GM18505 (cell line): ENCODE data around the gene FGA.
"Not testable (repeated sequence)": the region's sequence is repeated elsewhere in the genome, so short reads cannot be mapped to it uniquely, and the experiment has no call there.

Source experiments
- ATAC-seq: cut with Tn5 transposase; IDR thresholded peaks from one replicate; pipeline ENCODE4 v1.9.1; 2021; ENCODE audit not compliant: unreplicated experiment
- POLR2A ChIP-seq: IDR thresholded peaks from 4 replicates; pipeline ENCODE4 v1.6.1; 2011; ENCODE audit warnings: borderline replicate concordance; ENCODE audit not compliant: insufficient read depth, insufficient read length; ENCODE audit errors: extremely low read depth

FGA gene

DNA sequence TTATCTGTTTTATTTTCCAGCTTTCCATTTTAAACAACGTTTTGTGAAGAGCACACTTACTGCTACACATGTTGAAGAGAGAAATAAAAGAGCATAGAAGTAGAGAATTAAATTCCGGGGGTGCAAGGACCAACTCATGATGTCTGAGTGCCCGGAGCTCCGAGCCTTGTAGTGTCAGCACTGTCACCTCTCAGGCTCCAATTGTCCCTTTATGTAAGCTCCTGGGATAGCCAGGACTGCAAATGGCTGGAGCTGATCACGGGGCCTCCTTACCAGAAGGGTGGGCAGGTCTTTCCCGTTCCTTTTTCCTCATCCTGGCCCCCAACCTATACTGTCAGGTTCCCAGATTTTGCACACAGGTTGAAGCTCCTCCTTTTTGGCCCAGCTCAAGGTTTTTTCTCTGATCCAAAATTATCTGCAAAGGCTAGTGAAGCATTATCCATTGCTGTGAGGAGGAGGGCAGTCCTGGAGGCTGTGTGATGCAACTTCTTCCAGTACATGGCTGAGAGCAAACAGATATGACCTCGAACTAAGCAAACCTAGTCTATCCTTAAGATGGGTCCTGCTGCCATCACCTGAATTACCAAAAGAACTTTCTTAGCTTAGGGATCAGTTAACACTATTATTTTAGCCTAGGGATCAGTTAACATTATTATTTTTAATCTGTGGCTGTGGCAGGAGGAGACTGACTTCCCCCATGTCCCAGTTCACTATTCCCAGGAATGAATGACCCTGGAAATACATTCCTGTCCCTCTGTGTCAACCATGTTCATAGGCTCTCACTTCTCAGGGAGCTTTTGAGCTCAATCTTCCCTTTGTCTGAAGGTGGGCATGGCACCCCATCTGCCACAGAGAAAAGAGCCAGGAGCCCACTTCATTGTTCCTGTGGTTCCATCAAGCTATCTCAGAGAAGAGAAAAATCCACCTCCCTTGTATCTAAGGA lies 22.2 kb upstream of the FGA start, which contains the start of gene FGG:
Gene FGG (minus strand): TSS at position 185 of the 943 bp plus-strand sequence. CDS start 47 bp downstream, at position 138.
- ATAC-seq = no peak
- no peak for TF ChIP-seq POLR2A

- no peak for ATAC-seq
- no peak for TF ChIP-seq POLR2A
These were observed 21.3 kb upstream of the FGA start for GRCh38 chr4:154611833-154612232.

DNA sequence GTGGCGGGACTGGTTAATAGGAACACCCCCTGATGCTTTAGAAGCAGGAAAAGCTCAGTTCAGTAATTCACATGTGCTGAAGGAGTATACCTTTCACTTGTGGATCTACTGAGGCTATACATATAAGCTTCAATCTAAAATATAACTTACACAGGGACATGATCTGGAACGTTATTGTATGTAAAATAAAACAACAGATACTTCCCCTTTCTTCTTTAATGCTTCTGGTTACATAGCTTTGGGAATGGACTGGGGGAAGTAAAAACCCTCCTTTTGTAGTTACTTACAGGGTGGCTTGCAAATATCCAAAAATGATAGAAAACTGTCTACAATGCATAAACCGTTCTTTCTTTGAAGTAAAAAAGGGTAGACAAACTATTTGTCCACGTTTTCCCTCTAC lies 20.0 kb upstream of the FGA start:
- ATAC-seq = no peak
- TF ChIP-seq POLR2A = no peak

DNA sequence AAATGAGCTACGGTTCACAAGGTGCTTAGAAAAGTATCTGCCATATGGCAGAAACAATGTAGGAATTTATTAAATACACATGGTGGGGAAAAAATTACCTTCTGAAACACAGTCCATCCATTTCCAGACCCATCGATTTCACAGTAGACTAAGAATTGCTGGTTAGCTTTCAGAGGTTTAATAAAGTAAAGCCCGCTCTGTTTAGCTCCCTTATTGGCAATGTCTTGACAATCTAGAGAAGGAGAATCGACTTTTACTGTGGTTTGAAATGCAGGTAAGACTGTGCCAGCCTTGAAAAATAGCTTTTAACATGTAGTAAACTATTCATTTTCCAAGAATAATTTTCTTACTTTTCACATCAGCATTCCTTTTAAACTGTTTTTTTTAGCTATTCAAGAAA lies 19.0 kb upstream of the FGA start:
- ATAC-seq = no peak
- no peak for TF ChIP-seq POLR2A

DNA sequence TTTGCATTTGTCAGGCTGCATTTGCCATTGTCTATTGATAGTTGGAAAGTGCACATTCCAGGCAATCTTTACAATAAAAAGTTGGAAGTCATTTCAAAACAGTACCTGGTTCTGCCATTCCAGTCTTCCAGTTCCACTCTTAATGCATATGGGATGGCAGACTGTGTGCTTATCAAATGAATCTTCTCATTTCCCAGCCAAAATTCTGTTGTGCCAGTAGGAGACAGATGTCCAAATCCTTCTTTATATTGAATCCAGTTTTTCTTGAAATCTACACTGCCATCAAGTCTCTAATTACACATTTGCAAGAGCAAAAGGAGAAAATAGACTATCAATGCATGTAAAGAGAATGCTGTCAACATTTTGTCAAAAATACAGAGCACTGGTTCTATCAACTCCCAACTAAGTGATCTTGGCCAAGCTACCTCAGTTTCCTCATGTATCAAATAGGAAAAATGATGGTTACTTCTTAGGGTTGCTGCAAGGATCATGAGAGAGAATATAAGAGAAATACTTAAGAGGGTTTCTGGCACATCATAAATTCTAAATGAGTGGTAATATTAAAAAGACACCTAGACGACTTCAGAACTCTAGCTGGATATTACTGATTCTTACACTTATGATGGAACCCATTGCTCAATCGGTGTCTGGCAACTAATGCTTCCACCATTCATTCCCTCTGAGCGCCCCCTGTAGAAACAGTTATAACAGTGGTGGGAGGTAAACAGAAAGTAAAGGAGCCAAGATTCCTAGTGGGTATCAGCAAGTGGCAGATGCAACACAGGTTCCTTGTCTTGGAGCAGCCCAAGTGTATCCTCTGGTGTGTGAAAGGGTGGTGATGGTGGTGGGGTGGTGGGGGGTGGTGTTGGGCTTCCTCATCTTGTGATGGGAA lies 18.1 kb upstream of the FGA start:
- no peak for ATAC-seq
- TF ChIP-seq POLR2A = no peak

DNA sequence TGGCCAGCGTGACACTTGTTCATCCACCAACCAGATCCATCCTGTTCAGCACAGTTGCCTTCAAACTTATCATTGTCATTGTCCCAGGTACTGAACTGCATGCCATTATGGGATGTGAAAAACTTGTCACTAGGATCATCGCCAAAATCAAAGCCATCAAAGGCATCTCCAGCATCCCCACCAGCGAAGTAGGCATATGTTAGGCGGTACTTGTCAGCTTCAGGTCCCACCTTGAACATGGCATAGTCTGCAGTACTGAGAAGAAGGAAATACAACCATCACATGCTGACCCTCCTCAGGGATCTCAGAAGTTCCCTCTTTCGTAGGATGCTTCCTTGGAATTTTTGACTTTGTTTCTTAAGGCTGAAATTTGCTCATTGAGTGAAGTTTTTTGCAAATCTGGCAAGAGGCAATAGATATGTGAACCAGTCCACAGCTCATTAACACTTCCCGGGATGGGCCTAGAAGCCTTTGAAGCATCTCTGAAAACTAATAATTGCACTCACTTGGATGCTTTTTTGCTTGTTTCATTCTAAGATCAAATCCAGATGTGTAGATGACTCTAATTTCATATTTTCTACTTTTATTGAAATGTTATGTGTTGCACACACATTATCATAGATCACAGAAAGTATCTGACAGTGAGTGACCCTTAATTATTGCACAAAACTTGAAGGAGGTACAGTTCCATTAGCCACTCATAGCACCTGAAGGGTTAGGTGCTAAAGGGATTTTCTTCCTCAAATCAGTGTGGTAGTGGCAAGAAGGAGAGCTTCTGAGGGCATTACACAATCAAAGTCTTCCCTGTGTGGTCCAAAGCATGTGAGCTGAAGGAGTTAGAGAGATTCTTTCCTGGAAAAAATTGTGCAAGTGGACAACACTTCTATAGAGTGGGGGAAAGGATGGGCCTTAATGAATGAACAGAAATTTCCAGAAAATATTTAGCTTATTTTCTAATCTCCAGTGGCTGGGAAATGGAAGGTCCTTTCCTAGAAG lies 16.5 kb upstream of the FGA start:
- no peak for ATAC-seq

DNA sequence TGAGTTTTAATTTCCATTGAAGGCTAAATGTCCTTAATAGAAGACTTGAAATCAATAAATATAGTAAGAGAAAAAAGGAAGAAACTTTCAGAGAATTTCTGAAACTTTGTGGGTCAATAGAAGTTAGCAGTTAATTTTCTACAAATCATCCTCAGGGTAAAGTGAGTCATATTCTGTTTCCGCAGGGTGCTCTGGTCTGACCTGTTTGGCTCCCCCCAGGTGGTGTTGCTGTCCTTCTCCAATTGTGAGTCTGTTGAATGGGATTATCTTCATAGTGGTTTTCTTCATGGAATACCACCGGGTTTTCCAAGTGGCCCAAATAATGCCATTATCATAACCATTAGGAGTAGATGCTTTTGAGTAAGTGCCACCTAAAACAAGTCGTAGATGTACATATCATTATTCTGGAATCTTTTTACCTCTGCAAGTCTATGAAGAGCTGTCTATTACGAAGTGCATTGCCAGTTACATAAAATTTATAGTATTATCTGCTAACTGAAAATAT lies 14.2 kb upstream of the FGA start:
- no peak for ATAC-seq
- no peak for TF ChIP-seq POLR2A

More for the DNA sequence above, 16.5 kb upstream of the FGA start:
- TF ChIP-seq POLR2A = no peak

- no peak for ATAC-seq
- TF ChIP-seq POLR2A = no peak
These were observed 12.7 kb upstream of the FGA start for GRCh38 chr4:154603033-154603943.

DNA sequence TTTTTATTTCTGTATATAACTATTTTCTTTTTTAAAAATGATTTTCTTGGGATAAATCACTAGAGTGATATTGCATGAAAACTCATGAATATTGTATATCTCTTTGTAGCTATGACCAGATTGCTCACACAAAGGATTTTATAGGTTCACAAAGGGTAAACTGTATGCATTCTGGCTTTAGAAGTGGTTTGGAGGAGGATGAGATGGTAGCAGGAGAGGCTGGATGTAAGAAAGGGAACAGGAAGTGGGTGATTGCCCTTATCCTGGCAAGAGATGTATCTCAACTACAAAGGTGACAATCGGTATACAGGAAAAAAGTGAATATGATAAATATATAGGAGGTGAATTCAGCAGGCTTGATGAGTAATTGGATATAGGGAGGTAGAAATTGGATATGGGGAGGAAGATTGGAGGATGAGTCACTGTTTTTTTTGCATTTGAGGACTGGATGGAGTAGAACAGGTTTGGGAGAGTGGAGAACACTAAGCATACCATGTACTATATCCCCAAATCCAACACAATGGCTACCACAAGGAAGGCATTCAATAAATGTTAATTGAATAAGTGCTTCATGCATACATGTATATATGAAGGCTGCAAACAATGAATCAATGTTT lies 12.0 kb upstream of the FGA start:
- no peak for TF ChIP-seq POLR2A
- no peak for ATAC-seq

DNA sequence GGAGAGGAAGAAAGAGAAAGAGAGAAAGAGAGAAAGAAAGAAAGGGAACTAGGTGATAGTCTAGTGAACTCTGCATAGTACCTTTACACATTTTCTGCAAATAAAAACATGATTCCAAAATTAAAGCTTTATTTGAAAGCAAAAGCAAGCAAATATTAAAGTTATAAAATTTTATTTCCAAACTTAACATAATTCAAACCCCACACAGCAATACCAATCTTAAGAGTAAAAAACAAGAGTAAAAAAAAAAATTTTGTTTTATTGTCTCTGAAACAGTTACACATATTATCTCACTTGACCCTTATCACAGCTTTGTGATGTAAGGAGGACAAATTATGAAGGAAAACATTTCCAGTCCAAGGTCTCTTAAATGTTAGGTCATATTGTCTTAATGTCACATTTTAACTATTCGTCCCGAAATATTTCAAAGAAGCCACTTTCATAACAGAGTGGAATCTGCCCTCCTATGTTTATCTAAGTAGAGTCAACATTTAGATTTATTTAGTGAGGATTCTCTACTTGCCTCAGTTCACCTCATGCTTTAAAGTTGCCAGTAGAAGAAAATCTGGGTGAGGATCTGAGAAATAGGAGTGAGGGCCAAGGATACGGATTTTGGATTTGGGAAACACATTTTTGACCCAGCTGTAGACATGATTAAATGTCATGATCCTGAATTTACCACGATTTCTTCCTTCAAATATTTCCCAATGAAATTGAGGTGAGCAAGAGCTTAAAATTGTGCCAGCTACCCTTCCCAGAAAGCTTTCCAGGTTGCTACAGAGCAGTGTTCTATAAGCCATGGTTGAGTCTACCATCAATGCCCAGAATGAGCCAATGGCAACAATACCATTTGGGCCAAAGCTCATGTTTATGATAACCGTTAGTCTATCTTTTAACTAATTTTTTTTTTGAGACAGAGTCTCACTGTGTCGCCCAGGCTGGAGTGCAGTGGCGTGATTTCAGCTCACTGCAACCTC lies 7.5 kb upstream of the FGA start:
- no peak for TF ChIP-seq POLR2A
- no peak for ATAC-seq

- ATAC-seq = not testable (repeated sequence)
These were observed 6.7 kb upstream of the FGA start for GRCh38 chr4:154597281-154597680.
